ENCODE measurements around the gene EBP. TPM values are rescaled to one million over a fixed set of nuclear protein-coding genes. Genes with fewer than 3 reads are reported as not detected.

EBP gene
- total RNA-seq, 2 experiments from 2014 or later: 338 to 344 TPM

DNA sequence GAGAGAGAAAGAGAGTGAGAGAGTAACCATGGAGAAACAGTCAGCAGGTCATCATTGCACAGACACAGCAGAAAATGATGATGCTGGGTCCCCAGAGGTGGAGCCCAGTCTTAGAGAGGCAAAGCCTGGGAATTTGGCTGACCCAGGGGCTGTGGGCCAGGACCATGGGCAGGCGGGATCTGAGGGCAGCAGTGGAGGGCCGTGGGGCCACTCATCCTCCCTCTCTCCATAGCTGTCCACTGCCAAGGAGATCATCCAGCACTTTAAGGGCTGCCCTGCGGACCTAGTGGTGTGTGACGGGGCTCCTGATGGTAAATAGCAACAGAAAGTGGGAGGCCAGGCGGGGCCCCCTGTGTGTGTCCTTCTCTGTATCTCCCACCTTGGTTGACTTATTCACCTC, 42.8 kb upstream of the EBP start:
- peaks cover 33% of the 10 kb centered on the region for H3K36me3 Mint-ChIP-seq (ENCODE audit: low read depth)
- DNase-seq (no peak), ATAC-seq (no peak)
- H3K27ac Mint-ChIP-seq: peak overlapping the region; percentile 60
- ChIA-PET CTCF (interaction anchor here (1.2 kb wide), 1 partner anchor 15 kb away, joined by 3 read pairs; no protein-coding TSS in a partner anchor), POLR2A (no interaction called here)
- H3K27me3 Mint-ChIP-seq (ENCODE audit: low read depth): no peaks in the 10 kb centered on the region
- H3K4me1 Mint-ChIP-seq (ENCODE audit: low read depth): peaks cover 36% of the 10 kb centered on the region
- H3K4me3 Mint-ChIP-seq: no peak overlapping the region
- no peaks in the 10 kb centered on the region for H3K9me3 Mint-ChIP-seq (ENCODE audit: insufficient read depth)

DNA sequence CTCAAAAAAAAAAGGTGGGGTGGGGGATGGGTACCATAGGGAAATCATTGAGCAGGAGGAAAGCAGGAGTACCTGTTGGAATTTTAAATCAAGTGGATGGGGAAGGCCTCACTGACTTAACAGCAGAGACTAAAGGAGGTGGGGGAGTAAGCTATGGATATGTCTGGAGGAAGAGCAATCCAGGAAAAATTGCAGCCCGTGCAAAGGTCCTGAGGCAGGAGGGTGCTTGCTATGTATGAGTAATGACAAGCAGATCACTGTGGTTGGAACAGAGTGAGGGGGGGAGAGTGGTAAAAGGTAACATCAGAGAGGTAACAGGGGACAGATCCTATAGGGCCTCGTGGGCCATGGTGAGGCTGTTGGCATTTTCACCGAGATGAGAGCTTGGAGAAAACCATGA, 41.5 kb upstream of the EBP start:
- POLR2A ChIA-PET: no interaction called here
- DNase-seq (no peak), ATAC-seq (no peak)
- Mint-ChIP-seq H3K27me3 (ENCODE audit: low read depth) (no peaks in the 10 kb centered on the region), H3K4me1 (ENCODE audit: low read depth) (peaks cover 23% of the 10 kb centered on the region), H3K27ac (peak overlapping the region; percentile 46), H3K36me3 (ENCODE audit: low read depth) (peaks cover 33% of the 10 kb centered on the region), H3K9me3 (ENCODE audit: insufficient read depth) (no peaks in the 10 kb centered on the region), H3K4me3 (no peak overlapping the region)
- CTCF ChIA-PET: interaction anchor here (1.2 kb wide), 1 partner anchor 14 kb away, joined by 3 read pairs; no protein-coding TSS in a partner anchor

DNA sequence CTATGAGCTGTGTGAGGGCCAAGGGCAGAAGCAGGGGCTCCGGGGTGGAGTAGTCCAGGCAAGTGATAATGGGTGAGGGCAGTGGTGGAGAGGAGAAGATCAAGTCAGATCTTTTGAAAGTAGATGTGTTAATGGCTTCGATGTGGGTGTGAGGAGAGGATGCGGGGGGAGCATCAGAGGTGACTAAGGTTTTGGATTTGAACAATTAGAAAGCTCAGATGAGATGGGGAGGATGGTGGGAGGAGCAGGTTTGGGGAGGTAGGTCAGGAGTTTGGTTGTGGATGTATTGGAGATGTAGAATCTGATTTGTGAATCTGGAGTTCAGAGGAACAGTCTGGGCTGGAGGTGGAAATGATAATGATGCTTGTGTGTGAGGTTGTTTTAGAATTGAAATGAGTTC, 41.0 kb upstream of the EBP start:
- H3K27me3 Mint-ChIP-seq (ENCODE audit: low read depth): no peaks in the 10 kb centered on the region
- no peak overlapping the region for H3K4me3 Mint-ChIP-seq
- H3K4me1 Mint-ChIP-seq (ENCODE audit: low read depth): peaks cover 21% of the 10 kb centered on the region
- DNase-seq (no peak), ATAC-seq (no peak)
- H3K27ac Mint-ChIP-seq: peak overlapping the region; percentile 46
- CTCF ChIA-PET: no interaction called here
- H3K36me3 Mint-ChIP-seq (ENCODE audit: low read depth): peaks cover 33% of the 10 kb centered on the region
- POLR2A ChIA-PET: no interaction called here
- H3K9me3 Mint-ChIP-seq (ENCODE audit: insufficient read depth): no peaks in the 10 kb centered on the region

DNA sequence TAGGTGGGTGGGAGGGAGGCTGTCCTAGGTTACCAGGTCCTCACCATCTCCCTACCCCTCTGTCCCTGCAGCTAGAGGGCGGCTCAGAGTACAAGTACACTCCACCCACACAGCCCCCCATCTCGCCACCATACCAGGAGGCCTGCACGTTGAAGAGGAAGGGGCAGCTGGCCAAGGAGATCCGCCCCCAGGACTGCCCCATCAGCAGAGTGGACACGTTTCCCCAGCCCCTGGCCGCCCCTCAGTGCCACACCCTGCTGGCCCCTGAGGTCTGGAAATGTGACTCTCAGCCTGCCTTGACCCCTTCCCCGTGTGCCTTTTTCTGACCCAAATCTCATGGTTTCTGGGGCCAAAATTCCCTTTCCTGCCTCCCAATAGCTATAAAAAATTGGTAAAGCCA, 39.1 kb upstream of the EBP start:
- no peak overlapping the region for H3K4me3 Mint-ChIP-seq
- DNase-seq (no peak), ATAC-seq (no peak)
- peaks cover 31% of the 10 kb centered on the region for H3K36me3 Mint-ChIP-seq (ENCODE audit: low read depth)
- peaks cover 11% of the 10 kb centered on the region for H3K4me1 Mint-ChIP-seq (ENCODE audit: low read depth)
- H3K27ac Mint-ChIP-seq: no peak overlapping the region
- ChIA-PET POLR2A (no interaction called here), CTCF (no interaction called here)
- H3K27me3 Mint-ChIP-seq (ENCODE audit: low read depth): no peaks in the 10 kb centered on the region
- no peaks in the 10 kb centered on the region for H3K9me3 Mint-ChIP-seq (ENCODE audit: insufficient read depth)

DNA sequence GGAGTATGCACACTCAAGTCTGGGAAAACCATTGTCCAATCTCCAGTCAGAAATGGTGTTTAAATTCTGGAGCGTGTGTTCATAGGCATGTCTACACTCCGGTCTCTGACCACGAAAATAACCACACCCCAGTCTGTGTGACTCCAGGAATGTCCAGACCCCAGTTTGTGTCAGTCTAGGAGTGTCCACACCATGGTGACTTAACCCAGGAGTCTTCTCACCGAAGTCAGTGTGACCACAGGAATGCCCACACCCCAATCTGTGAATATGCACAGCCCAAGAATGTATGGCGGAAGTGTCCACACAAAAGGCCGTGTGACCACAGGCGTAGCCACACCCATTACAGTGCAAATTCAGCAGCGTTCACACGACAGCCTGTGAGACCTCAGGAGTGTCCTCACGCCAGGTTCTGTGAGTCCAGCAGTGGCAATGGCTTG, 34.2 kb upstream of the EBP start:
- no peak overlapping the region for H3K4me3 Mint-ChIP-seq
- ChIA-PET CTCF (no interaction called here), POLR2A (interaction anchor here (0.7 kb wide), 1 partner anchor 78 kb away, joined by 4 read pairs; no protein-coding TSS in a partner anchor)
- ATAC-seq (no peak), DNase-seq (no peak)
- no peaks in the 10 kb centered on the region for H3K9me3 Mint-ChIP-seq (ENCODE audit: insufficient read depth)
- no peaks in the 10 kb centered on the region for H3K4me1 Mint-ChIP-seq (ENCODE audit: low read depth)
- no peak overlapping the region for H3K27ac Mint-ChIP-seq
- H3K36me3 Mint-ChIP-seq (ENCODE audit: low read depth): peaks cover 4% of the 10 kb centered on the region
- no peaks in the 10 kb centered on the region for H3K27me3 Mint-ChIP-seq (ENCODE audit: low read depth)

DNA sequence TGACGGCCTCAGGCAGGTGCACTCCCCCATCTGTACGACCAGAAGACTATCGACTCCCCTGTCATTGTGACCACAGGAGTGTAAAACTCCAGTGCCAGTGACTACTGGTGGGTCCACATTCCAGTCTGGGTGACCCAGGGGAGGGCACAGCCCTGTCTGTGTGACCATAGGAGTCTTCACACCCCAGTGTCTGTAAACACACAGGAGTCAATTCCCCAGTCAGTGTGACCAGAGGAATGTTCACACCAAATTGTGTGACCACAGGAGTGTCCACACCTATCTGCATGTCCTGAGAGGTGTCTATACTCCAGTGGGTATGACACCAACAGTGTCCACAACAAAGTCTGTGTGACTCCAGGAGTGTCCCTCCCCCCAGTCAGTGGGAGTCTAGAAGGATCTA, 33.6 kb upstream of the EBP start:
- ChIA-PET CTCF (no interaction called here), POLR2A (no interaction called here)
- no peak for ATAC-seq
- H3K9me3 Mint-ChIP-seq (ENCODE audit: insufficient read depth): no peaks in the 10 kb centered on the region
- H3K36me3 Mint-ChIP-seq (ENCODE audit: low read depth): peaks cover 4% of the 10 kb centered on the region
- no peaks in the 10 kb centered on the region for H3K4me1 Mint-ChIP-seq (ENCODE audit: low read depth)
- H3K27me3 Mint-ChIP-seq (ENCODE audit: low read depth): no peaks in the 10 kb centered on the region
- H3K27ac Mint-ChIP-seq: no peak overlapping the region
- H3K4me3 Mint-ChIP-seq: no peak overlapping the region
- no peak for DNase-seq

DNA sequence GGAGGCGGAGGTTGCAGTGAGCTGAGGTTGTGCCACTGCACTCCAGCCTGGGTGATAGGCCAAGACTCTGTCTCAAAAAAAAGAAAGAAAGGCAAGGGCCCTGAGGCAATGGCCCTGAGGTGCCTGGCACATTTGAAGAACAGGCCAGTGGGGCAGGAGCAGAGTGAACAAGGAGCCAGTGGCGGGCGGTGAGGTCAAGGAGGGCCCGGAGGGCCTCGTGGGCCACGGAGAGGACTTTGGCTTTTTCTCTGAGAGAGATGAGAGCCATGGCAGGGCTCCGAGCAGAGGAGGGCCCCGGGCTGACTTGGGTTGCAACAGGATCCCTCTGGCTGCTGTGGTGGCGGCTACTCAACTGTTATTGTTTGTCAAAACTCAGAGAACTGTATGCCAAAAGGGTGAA, 32.3 kb upstream of the EBP start:
- ChIA-PET POLR2A (no interaction called here), CTCF (no interaction called here)
- Mint-ChIP-seq H3K27ac (no peak overlapping the region), H3K36me3 (ENCODE audit: low read depth) (peaks cover 4% of the 10 kb centered on the region), H3K4me1 (ENCODE audit: low read depth) (no peaks in the 10 kb centered on the region), H3K27me3 (ENCODE audit: low read depth) (no peaks in the 10 kb centered on the region), H3K9me3 (ENCODE audit: insufficient read depth) (no peaks in the 10 kb centered on the region), H3K4me3 (no peak overlapping the region)
- DNase-seq (no peak), ATAC-seq (no peak)

DNA sequence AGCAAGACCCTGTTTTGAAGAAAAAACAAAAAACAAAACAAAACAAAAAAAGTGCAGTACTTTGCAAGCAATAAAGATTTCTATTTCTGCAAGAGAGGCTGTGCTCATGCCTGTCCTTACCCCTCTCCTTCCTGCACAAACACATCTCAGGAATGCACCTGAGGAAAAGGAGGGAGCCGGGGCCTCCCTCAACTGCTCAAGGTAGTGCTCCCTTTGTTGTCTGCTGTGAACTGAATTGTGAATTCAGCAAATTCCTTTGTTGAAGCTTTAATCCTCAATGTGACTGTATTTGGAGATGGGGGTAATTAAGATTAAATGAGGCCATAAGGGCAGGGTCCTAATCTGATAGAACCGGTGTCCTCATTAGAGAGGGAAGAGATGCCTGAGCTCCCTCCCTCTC, 31.7 kb upstream of the EBP start:
- Mint-ChIP-seq H3K36me3 (ENCODE audit: low read depth) (peaks cover 4% of the 10 kb centered on the region), H3K27me3 (ENCODE audit: low read depth) (no peaks in the 10 kb centered on the region), H3K27ac (no peak overlapping the region), H3K4me3 (no peak overlapping the region), H3K9me3 (ENCODE audit: insufficient read depth) (no peaks in the 10 kb centered on the region), H3K4me1 (ENCODE audit: low read depth) (no peaks in the 10 kb centered on the region)
- ATAC-seq (no peak), DNase-seq (no peak)
- POLR2A ChIA-PET: no interaction called here
- CTCF ChIA-PET: no interaction called here

DNA sequence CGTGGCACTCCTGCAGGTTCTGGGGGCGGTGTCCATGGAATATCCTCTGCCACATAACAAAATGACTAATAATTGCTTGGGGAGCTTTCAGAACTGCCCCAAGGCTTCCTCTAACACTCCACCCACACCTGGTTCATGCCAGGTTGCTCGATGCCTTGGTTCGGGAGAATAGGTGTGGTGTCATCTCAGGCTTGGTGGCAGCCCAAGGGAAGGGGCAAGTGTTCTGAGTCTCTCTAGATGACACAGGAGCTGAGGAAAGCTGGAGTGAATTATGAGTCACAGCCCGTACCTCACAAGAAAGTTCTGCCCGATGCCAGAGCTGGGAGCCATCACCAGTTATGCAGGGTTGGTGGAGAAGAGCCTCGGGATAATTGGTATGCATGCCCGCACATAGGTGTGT, 30.9 kb upstream of the EBP start:
- peaks cover 4% of the 10 kb centered on the region for H3K36me3 Mint-ChIP-seq (ENCODE audit: low read depth)
- CTCF ChIA-PET: no interaction called here
- POLR2A ChIA-PET: no interaction called here

DNA sequence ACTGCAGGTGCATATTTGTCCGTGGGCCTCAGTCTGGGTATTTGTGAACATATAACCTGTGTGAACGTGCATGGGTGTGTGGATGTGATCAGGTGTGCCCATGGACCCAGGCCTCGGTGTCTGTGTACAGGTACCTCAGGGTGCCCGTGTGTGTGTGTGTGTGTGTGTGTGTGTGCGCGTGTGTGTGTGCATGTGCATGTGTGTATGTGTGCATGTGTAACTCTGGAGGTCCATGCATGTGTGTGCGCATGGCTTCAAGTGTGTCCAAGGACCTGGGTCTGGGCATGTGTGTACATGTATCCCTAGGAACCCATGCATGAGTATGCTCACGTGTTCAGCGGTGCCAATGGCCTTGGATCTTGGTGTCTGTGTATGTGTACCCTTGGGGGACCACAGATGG, 29.8 kb upstream of the EBP start:
- H3K27ac Mint-ChIP-seq: no peak overlapping the region
- ChIA-PET CTCF (no interaction called here), POLR2A (no interaction called here)
- H3K36me3 Mint-ChIP-seq (ENCODE audit: low read depth): peaks cover 4% of the 10 kb centered on the region
- ATAC-seq: no peak
- H3K4me1 Mint-ChIP-seq (ENCODE audit: low read depth): no peaks in the 10 kb centered on the region
- H3K27me3 Mint-ChIP-seq (ENCODE audit: low read depth): no peaks in the 10 kb centered on the region
- no peak for DNase-seq
- no peaks in the 10 kb centered on the region for H3K9me3 Mint-ChIP-seq (ENCODE audit: insufficient read depth)
- no peak overlapping the region for H3K4me3 Mint-ChIP-seq

More for the DNA sequence above, 30.9 kb upstream of the EBP start:
- no peaks in the 10 kb centered on the region for H3K27me3 Mint-ChIP-seq (ENCODE audit: low read depth)
- ATAC-seq (no peak), DNase-seq (no peak)
- no peak overlapping the region for H3K27ac Mint-ChIP-seq
- no peak overlapping the region for H3K4me3 Mint-ChIP-seq
- no peaks in the 10 kb centered on the region for H3K4me1 Mint-ChIP-seq (ENCODE audit: low read depth)
- H3K9me3 Mint-ChIP-seq (ENCODE audit: insufficient read depth): no peaks in the 10 kb centered on the region

DNA sequence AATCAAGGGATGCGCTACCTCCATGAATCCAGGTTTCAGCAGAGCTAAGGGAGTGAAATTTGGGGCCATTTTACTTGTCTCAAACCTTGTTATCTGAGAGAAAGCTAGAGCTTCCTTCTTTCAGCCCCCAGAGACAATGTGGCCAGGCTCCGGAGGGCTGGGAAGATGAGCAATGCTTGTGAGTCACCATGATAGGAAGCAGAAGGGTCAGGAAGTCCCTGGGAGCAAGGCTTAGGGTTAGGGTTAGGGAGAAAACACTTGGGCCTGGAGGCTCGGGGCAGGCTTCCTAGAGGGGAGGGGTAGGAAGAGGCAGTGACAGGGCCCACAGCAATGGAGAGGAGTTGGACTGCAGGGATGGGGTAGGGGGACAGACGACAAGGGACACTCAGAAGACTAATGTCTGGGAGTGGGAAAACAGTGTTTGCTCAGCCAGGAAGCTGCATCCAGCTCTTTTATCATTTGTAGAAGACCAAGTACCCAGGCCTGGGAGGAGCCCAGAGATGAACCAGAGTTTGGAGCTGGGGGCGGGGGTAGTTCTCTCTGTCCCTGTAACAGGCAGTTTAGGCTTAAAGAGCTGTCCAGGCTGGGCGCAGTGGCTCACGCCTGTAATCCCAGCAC, 29.2 kb upstream of the EBP start:
- Mint-ChIP-seq H3K27me3 (ENCODE audit: low read depth) (no peaks in the 10 kb centered on the region), H3K36me3 (ENCODE audit: low read depth) (no peaks in the 10 kb centered on the region), H3K4me1 (ENCODE audit: low read depth) (no peaks in the 10 kb centered on the region), H3K4me3 (no peak overlapping the region), H3K9me3 (ENCODE audit: insufficient read depth) (no peaks in the 10 kb centered on the region), H3K27ac (no peak overlapping the region)
- ATAC-seq (no peak), DNase-seq (no peak)
- ChIA-PET POLR2A (no interaction called here), CTCF (no interaction called here)

DNA sequence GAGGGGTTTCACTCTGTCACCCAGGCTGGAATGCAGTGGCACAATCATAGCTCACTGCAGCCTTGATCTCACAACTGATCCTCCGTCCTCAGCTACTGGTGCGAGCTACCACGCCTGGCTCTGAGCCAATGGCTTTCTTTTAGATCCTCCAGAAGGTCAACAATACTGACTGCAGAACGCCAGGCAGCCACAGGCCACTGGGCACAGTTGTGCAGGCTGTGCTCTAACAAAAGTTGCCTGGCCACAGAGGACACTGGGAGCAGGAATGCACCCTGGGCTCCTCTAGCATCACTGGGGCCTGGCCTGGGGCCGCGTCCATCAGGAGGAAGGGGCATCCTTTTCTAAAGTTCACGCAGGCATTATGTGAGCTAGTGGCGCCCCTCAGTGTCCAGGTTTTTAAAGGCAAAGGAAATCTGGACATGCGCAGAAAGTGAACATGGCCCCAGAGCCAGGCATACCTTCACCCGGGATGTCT, 27.7 kb upstream of the EBP start:
- H3K27me3 Mint-ChIP-seq (ENCODE audit: low read depth): no peaks in the 10 kb centered on the region
- no peak overlapping the region for H3K27ac Mint-ChIP-seq
- no peak for DNase-seq
- no peak overlapping the region for H3K4me3 Mint-ChIP-seq
- CTCF ChIA-PET: interaction anchor here (0.9 to 1.5 kb wide), 4 partner anchors 15 to 45 kb away, joined by 3 to 4 read pairs (median 4); partner anchors contain the start of gene TBC1D25
- H3K4me1 Mint-ChIP-seq (ENCODE audit: low read depth): no peaks in the 10 kb centered on the region
- POLR2A ChIA-PET: no interaction called here
- H3K36me3 Mint-ChIP-seq (ENCODE audit: low read depth): no peaks in the 10 kb centered on the region
- H3K9me3 Mint-ChIP-seq (ENCODE audit: insufficient read depth): no peaks in the 10 kb centered on the region
- no peak for ATAC-seq

DNA sequence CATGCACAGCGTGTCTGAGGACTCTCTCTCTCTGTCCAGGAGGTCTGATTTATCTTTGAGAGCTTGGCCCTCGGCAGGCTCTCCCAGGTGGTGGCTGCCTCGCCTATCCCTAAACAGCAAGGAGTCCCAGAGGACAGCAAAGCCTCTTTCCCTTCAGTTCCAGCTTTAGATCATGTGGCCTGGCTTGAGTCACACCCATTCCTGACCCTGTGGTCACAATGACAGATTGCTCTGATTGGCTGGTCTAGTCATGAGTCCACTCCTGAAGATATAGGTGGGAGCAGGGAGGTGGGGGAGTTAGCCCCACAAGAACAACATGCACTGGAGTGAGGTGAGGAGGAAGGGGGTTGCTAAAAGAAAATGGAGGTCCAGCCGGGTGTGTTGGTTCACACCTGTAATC, 24.9 kb upstream of the EBP start:
- DNase-seq (no peak), ATAC-seq (no peak)
- Mint-ChIP-seq H3K36me3 (ENCODE audit: low read depth) (no peaks in the 10 kb centered on the region), H3K9me3 (ENCODE audit: insufficient read depth) (no peaks in the 10 kb centered on the region), H3K27ac (no peak overlapping the region), H3K4me3 (no peak overlapping the region), H3K4me1 (ENCODE audit: low read depth) (no peaks in the 10 kb centered on the region), H3K27me3 (ENCODE audit: low read depth) (no peaks in the 10 kb centered on the region)
- POLR2A ChIA-PET: no interaction called here
- CTCF ChIA-PET: no interaction called here

Measured in activated CD8-positive, alpha-beta T cell treated with anti-CD3 and anti-CD28 coated beads, Interleukin-2, amount 10 ng/mL, durations not matched to agents 7 days and 5 days (primary cell).